ENCODE measurements around the gene TAAR8.
A peak's percentile ranks its signal among the peaks of the same experiment; 100 is the strongest.

TAAR8 gene

GRCh38 chr6:132511210-132511830 is 41.2 kb upstream of the TAAR8 start:
- H3K4me3 ChIP-seq (ENCODE audit: low read depth, low read length) = peak overlapping the region; percentile 81
- DNase-seq (ENCODE audit: low read depth) = peak; percentile 3
- TF ChIP-seq CTCF (IDR thresholded peaks at IDR 0.05; ENCODE audit: low read depth, low read length) (no peak), MAX (IDR thresholded peaks at IDR 0.05; ENCODE audit: low read depth, low read length) (no peak), POLR2A (IDR thresholded peaks at IDR 0.05; ENCODE audit: extremely low read depth, insufficient read length) (no peak), MYC (IDR thresholded peaks at IDR 0.05; ENCODE audit: low read depth, low read length) (no peak)

GRCh38 chr6:132511831-132512220 is 40.6 kb upstream of the TAAR8 start:
- peak overlapping the region; percentile 81 for H3K4me3 ChIP-seq (ENCODE audit: low read depth, low read length)
- TF ChIP-seq CTCF (IDR thresholded peaks at IDR 0.05; ENCODE audit: low read depth, low read length) = no peak
- no peak for TF ChIP-seq POLR2A (IDR thresholded peaks at IDR 0.05; ENCODE audit: extremely low read depth, insufficient read length)
- TF ChIP-seq MAX (IDR thresholded peaks at IDR 0.05; ENCODE audit: low read depth, low read length) = no peak
- no peak for TF ChIP-seq MYC (IDR thresholded peaks at IDR 0.05; ENCODE audit: low read depth, low read length)
- peak; percentile 9 for DNase-seq (ENCODE audit: low read depth)

GRCh38 chr6:132512342-132512637 is 40.2 kb upstream of the TAAR8 start:
- peak overlapping the region; percentile 81 for H3K4me3 ChIP-seq (ENCODE audit: low read depth, low read length)
- DNase-seq (ENCODE audit: low read depth) = no peak
- TF ChIP-seq MYC (IDR thresholded peaks at IDR 0.05; ENCODE audit: low read depth, low read length) = no peak; the same call in 1 of the 2 replicates
- no peak for TF ChIP-seq POLR2A (IDR thresholded peaks at IDR 0.05; ENCODE audit: extremely low read depth, insufficient read length)
- TF ChIP-seq CTCF (IDR thresholded peaks at IDR 0.05; ENCODE audit: low read depth, low read length) = no peak
- no peak; the same call in 1 of the 2 replicates for TF ChIP-seq MAX (IDR thresholded peaks at IDR 0.05; ENCODE audit: low read depth, low read length)

GRCh38 chr6:132512638-132513632 is 39.5 kb upstream of the TAAR8 start, which contains the start of gene STX7:
TSS of gene STX7 (minus strand) at chr6:132513116. CDS start at chr6:132503530, 9,586 bp downstream.
- peak within 1 kb of the TSS; percentile 81 for H3K4me3 ChIP-seq (ENCODE audit: low read depth, low read length)
- DNase-seq (ENCODE audit: low read depth) = peak; percentile 91
- TF ChIP-seq POLR2A (IDR thresholded peaks at IDR 0.05; ENCODE audit: extremely low read depth, insufficient read length) (peak; percentile 68), MYC (IDR thresholded peaks at IDR 0.05; ENCODE audit: low read depth, low read length) (peak; percentile 17; the same call in 1 of the 2 replicates), CTCF (IDR thresholded peaks at IDR 0.05; ENCODE audit: low read depth, low read length) (no peak), MAX (IDR thresholded peaks at IDR 0.05; ENCODE audit: low read depth, low read length) (no peak; the same call in 1 of the 2 replicates)

GRCh38 chr6:132513831-132514545 is 38.5 kb upstream of the TAAR8 start:
- H3K4me3 ChIP-seq (ENCODE audit: low read depth, low read length) = no peak overlapping the region
- DNase-seq (ENCODE audit: low read depth) = peak; percentile 10
- no peak for TF ChIP-seq MYC (IDR thresholded peaks at IDR 0.05; ENCODE audit: low read depth, low read length)
- no peak for TF ChIP-seq POLR2A (IDR thresholded peaks at IDR 0.05; ENCODE audit: extremely low read depth, insufficient read length)
- TF ChIP-seq CTCF (IDR thresholded peaks at IDR 0.05; ENCODE audit: low read depth, low read length) = no peak
- no peak for TF ChIP-seq MAX (IDR thresholded peaks at IDR 0.05; ENCODE audit: low read depth, low read length)
